Coronary artery (tissue), 2 donors: ENCODE data around the gene IRF1.

Source experiments
- DNase-seq: peaks from one replicate; pipeline ENCODE4 v3.0.0-alpha.2; 2017; ENCODE audit warnings: low spot score
- H3K27ac ChIP-seq, 2 donors: fragments of 200-600 bp; sonication (generic); one replicate each; pipeline ENCODE4 v1.5.1; 2016 to 2019
- H3K4me3 ChIP-seq: fragments of 200-600 bp; sonication (generic); 2 replicates; pipeline ENCODE4 v1.5.1; 2016; ENCODE audit warnings: mild to moderate bottlenecking, moderate library complexity
- TF ChIP-seq, protein P1 (sequence below): fragments of 200-600 bp; sonication (generic); IDR thresholded peaks from one replicate; pipeline ENCODE4 v1.5.1; 2019; ENCODE audit warnings: antibody characterized with exemption

Gene IRF1

DNA sequence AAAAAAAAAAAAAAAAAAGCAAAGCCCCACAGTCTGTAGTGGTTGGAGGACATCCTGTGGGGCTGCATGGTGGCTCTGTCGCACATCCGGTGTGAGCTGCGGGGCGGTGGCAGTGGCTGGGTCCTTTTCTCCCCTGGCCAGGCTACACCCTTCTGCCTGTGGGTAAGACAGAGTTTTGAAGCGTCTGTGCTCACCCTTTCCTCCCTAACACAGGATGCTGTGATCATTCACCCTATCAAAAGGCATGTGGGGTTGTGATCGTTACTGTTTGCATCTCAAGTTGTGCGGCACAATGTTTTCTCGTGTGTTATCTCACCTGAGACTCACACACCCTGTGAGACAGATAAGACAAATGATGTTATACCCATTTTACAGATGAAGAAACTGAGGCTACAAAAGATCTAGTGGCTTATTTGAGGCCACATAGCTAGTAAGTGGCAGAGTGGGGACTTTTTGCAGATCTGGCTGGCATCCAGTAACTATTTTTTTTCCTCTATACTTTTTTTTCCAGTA, 17.5 kb downstream of the IRF1 start:
- no peak overlapping the region for H3K27ac ChIP-seq
- no peak overlapping the region for H3K4me3 ChIP-seq
- TF ChIP-seq, protein P1, sequence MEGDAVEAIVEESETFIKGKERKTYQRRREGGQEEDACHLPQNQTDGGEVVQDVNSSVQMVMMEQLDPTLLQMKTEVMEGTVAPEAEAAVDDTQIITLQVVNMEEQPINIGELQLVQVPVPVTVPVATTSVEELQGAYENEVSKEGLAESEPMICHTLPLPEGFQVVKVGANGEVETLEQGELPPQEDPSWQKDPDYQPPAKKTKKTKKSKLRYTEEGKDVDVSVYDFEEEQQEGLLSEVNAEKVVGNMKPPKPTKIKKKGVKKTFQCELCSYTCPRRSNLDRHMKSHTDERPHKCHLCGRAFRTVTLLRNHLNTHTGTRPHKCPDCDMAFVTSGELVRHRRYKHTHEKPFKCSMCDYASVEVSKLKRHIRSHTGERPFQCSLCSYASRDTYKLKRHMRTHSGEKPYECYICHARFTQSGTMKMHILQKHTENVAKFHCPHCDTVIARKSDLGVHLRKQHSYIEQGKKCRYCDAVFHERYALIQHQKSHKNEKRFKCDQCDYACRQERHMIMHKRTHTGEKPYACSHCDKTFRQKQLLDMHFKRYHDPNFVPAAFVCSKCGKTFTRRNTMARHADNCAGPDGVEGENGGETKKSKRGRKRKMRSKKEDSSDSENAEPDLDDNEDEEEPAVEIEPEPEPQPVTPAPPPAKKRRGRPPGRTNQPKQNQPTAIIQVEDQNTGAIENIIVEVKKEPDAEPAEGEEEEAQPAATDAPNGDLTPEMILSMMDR = no peak
- DNase-seq = no peak

DNA sequence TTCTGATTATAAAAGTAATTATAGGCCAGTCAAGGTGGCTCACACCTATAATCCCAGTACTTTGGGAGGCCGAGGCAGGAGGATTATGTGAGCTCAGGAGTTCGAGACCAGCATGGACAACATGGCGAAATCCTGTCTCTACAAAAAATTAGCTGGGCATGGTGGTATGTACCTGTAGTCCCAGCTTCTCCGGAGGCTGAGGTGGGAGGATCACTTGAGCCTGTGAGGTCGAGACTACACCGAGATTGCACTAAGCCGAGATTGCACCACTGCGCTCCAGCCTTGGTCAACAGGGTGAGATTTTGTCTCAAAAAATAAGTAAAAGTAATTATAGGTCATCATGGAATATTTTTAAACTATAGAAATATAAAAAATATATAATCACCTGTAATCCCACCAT, 18.1 kb downstream of the IRF1 start:
- TF ChIP-seq, protein P1 = no peak
- H3K27ac ChIP-seq = no peak overlapping the region
- no peak for DNase-seq
- no peak overlapping the region for H3K4me3 ChIP-seq

DNA sequence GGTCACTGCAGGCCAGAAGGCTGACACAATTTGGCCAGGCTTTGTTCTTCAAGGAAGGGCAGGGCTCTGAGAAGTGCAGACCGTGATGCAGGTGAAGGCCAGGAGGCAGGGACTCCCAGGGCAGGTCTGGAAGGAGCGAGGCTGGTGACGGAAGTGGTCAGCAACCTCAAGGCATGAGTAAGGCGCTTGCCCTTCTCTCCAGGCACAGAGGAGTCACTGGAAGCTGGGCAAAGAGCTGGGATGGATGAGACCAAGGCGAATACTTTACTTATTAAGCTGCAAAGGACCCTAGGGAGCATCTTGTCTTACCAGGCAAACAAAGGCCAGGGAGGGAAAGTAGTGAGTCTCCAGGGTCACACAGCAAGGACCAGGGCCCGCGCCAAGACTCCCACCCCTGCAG, 18.6 kb downstream of the IRF1 start:
- H3K4me3 ChIP-seq = no peak overlapping the region
- TF ChIP-seq, protein P1 = no peak
- H3K27ac ChIP-seq = no peak overlapping the region
- no peak for DNase-seq

DNA sequence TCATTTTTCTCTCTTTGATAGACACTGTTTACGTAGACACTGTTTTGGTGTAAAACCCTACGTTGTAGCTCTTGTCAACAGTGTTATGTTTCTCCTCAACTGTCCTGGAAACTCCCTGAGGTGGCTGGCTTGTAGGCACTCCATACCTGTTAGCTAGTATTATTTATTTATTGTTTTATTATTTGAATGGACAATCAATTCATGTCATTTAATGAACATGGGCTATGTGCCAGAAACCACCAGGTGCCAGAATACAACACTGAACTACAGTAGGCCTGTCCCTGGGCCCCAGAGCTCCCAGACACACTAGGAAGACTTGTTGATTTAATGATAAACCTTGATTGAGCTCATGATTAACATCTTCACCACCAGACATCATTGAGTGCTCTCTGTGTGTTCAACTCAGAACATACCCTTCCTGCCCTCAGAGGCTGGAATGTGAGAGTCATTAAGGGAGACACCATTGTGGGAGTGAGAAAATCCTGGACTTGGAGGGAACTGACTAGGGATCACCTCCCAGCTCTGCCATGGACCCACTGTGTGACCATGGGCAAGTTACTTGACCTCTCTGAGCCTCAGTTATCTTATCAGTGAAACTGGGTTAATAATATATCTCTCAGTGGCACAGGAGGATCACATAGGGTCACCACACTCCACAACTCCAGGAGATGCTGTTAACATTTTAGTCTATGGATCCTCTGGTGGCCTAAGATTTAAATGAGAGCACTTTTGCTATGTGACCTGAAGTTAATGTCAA, 19.2 kb downstream of the IRF1 start:
- Histone ChIP-seq H3K4me3 (no peak overlapping the region), H3K27ac (no peak overlapping the region)
- TF ChIP-seq, protein P1 = no peak
- no peak for DNase-seq

DNA sequence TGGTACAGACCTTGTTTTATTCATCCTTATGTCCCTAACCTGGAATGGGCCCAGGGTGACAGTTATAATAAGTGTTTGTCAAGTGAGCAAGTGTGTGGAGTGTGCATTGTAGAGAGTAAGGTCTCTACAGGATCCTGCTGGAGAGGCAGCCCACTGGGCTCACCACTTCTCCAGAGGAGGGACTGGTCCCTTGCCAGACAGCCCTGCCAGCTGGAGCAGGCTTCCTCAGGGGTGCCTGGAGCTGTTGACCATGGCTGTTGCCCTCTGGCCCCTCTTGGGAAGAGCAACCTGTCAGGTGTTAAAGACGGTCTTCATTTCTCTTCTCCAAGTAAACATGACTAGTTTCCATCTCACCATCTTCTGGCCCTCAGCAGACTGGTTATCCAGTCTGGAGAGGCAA, 20.0 kb downstream of the IRF1 start:
- TF ChIP-seq, protein P1 = no peak
- no peak for DNase-seq
- no peak overlapping the region for H3K4me3 ChIP-seq
- no peak overlapping the region for H3K27ac ChIP-seq

DNA sequence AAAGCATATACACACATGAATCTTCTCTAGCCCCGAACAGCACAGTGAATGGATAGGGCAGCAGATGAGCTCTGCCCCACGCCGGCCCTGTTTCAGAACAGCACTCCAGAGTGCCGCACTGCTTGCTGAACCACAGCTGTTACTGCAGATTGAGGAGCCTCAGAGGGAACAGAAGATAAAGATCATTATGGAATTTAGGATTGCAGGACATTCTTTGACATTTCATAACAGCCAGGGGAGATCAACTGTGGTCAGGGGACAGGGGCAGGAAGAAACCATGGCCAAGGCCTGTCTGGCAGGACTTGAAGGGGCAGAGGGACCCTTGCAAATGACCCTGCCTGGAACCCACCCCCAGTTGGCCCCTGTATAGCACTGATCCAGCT, 20.6 kb downstream of the IRF1 start:
- Histone ChIP-seq H3K27ac (no peak overlapping the region), H3K4me3 (no peak overlapping the region)
- TF ChIP-seq, protein P1 = no peak
- no peak for DNase-seq

DNA sequence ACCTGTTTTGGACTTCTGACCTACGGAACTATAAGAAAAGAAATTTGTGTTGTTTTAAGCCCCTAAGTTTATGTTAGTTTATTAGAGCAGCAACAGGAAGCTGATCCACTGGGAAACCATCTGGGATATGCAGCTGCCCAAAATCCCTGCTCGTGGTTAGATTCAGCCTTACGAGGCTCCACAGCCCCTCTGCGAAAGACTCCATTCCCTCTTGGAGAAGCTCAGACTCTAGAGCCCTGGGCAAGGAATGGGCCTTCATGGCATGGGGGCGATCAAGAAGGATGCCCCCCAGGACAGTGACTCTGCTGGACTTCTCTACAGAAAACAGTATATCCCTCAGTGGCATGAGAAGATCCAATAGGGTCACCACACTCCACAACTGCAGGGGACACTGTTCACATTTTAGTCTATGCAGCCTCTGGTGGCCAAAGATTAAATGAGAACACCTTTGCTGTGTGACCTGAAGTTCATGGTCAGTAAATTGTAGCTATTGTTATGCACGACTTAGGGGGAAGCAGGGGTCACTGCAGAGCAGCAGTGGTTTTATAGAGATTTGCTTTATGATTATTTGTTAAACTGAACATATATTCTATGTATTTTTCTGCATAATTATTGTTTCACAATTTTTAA, 21.1 kb downstream of the IRF1 start:
- no peak for DNase-seq
- H3K4me3 ChIP-seq = no peak overlapping the region
- no peak overlapping the region for H3K27ac ChIP-seq
- TF ChIP-seq, protein P1 = no peak
